GM12878 (cell line): Measurements from ENCODE around the gene ERCC1. TPM values are rescaled to one million over a fixed set of nuclear protein-coding genes. Genes with fewer than 3 reads are reported as not detected.

ENCODE experiments used
- ATF2 ChIP-seq: IDR thresholded peaks from 2 replicates; pipeline ENCODE4 v1.6.1; 2012; ENCODE audit warnings: low read length, inconsistent platforms
- BRCA1 ChIP-seq: IDR thresholded peaks from 2 replicates; pipeline ENCODE4 v1.6.1; 2011; ENCODE audit warnings: low read depth, low read length, improper control_type of control experiment
- CBX5 ChIP-seq: sonication (generic); IDR thresholded peaks from 2 replicates; pipeline ENCODE4 v1.6.1; 2016; ENCODE audit warnings: low read depth, moderate library complexity, mild to moderate bottlenecking, inconsistent platforms
- CREB1 ChIP-seq: IDR thresholded peaks from 2 replicates; pipeline ENCODE4 v1.6.1; 2012; ENCODE audit warnings: low read depth, mild to moderate bottlenecking, inconsistent platforms
- DPF2 ChIP-seq: fragments of 450-650 bp; IDR thresholded peaks from 2 replicates; pipeline ENCODE4 v1.6.1; 2017; ENCODE audit warnings: mild to moderate bottlenecking
- E4F1 ChIP-seq: fragments of 450-650 bp; IDR thresholded peaks from 2 replicates; pipeline ENCODE4 v1.6.1; 2018; ENCODE audit warnings: borderline replicate concordance, mild to moderate bottlenecking; ENCODE audit not compliant: partially characterized antibody
- IKZF2 ChIP-seq, 2 experiments: fragments of 450-650 bp; IDR thresholded peaks; 2 replicates each; pipeline ENCODE4 v1.6.1; 2017; ENCODE audit warnings: mild to moderate bottlenecking in 2 of 2, moderate library complexity in 2 of 2
- JUND ChIP-seq: IDR thresholded peaks from 2 replicates; pipeline ENCODE4 v1.6.1; 2012; ENCODE audit warnings: low read depth, mild to moderate bottlenecking, low read length, improper control_type of control experiment, moderate library complexity
- NKRF ChIP-seq: fragments of 450-650 bp; conservative IDR thresholded peaks from 2 replicates; pipeline ENCODE4 v1.6.1; 2017; ENCODE audit warnings: mild to moderate bottlenecking, moderate library complexity
- PAX8 ChIP-seq: fragments of 450-650 bp; IDR thresholded peaks from 2 replicates; pipeline ENCODE4 v1.6.1; 2017; ENCODE audit warnings: mild to moderate bottlenecking, moderate library complexity
- RAD51 ChIP-seq: fragments of 450-650 bp; IDR thresholded peaks from 2 replicates; pipeline ENCODE4 v1.6.1; 2016; ENCODE audit warnings: moderate library complexity, mild to moderate bottlenecking, inconsistent platforms
- RFX5 ChIP-seq: IDR thresholded peaks from 2 replicates; pipeline ENCODE4 v1.6.1; 2011; ENCODE audit warnings: low read depth, low read length, improper control_type of control experiment
- SIX5 ChIP-seq: IDR thresholded peaks from 2 replicates; pipeline ENCODE4 v1.6.1; 2011; ENCODE audit warnings: mild to moderate bottlenecking, low read depth, low read length, moderate library complexity; ENCODE audit not compliant: severe bottlenecking
- STAT1 ChIP-seq: fragments of 450-650 bp; conservative IDR thresholded peaks from 2 replicates; pipeline ENCODE4 v1.6.1; 2014; ENCODE audit warnings: antibody characterized with exemption, mild to moderate bottlenecking
- ZNF24 ChIP-seq: fragments of 450-650 bp; IDR thresholded peaks from 2 replicates; pipeline ENCODE4 v1.6.1; 2017; ENCODE audit warnings: antibody characterized with exemption, mild to moderate bottlenecking
- ZNF592 ChIP-seq: fragments of 450-650 bp; IDR thresholded peaks from 2 replicates; pipeline ENCODE4 v1.6.1; 2017; ENCODE audit warnings: mild to moderate bottlenecking, moderate library complexity
- polyA plus RNA-seq, 11 experiments: library from polyadenylated mRNA; depleted of rRNA in 4 of 11; unstranded in 6 of 11; stranded (reverse) in 5 of 11; fragments of >200 nt; fragmentation: Nextera tagmentation in 4 of 11; fragmentation: Illumina TruSeq in 1 of 11; extraction: Ambion mirVana in 4 of 11; extraction: Trizol in 1 of 11; gene quantifications; 1 replicate in 1 of 11; 2 replicates in 10 of 11; pipeline versions ENCODE4 v1.2.1 to v1.2.3, GENCODE V29; 2011 to 2016; ENCODE audit warnings: inconsistent platforms in 2 of 11, missing spikeins in 2 of 11, low read depth in 1 of 11
- total RNA-seq, 4 experiments: library from RNA; depleted of rRNA in 3 of 4; stranded (reverse); fragments of >200 nt in 3 of 4; fragmentation: Illumina TruSeq in 1 of 4; extraction: Trizol in 1 of 4; gene quantifications; 2 replicates each; pipeline versions ENCODE4 v1.2.1 to v1.2.3, GENCODE V29; 2013 to 2021
- TF ChIP-seq, protein P1 (sequence below): fragments of 450-650 bp; formaldehyde crosslinking; IDR thresholded peaks from 2 replicates; pipeline ENCODE4 v1.5.0; 2022; ENCODE audit warnings: mild to moderate bottlenecking, missing genetic modification characterization

ERCC1 gene
- total and polyA plus RNA-seq, 10 of the 15 experiments (the other 5 are each of a cell fraction or from before 2014, with no cell fraction given), result 14.7 to 104 (median 61.1) TPM

- TF ChIP-seq STAT1 (no peak; the same call in 1 of the 2 replicates), JUND (no peak), ATF2 (no peak), BRCA1 (no peak), E4F1 (no peak), RFX5 (no peak), PAX8 (no peak), DPF2 (peak; percentile 80), ZNF24 (peak; percentile 57; the same call in 1 of the 2 replicates), NKRF (peak; percentile 70), SIX5 (peak; percentile 34), CBX5 (no peak), ZNF592 (no peak), CREB1 (peak; percentile 33; the same call in 1 of the 2 replicates), RAD51 (no peak), IKZF2 (IDR thresholded peaks at IDR 0.05) (no peak)
- TF ChIP-seq, protein P1, sequence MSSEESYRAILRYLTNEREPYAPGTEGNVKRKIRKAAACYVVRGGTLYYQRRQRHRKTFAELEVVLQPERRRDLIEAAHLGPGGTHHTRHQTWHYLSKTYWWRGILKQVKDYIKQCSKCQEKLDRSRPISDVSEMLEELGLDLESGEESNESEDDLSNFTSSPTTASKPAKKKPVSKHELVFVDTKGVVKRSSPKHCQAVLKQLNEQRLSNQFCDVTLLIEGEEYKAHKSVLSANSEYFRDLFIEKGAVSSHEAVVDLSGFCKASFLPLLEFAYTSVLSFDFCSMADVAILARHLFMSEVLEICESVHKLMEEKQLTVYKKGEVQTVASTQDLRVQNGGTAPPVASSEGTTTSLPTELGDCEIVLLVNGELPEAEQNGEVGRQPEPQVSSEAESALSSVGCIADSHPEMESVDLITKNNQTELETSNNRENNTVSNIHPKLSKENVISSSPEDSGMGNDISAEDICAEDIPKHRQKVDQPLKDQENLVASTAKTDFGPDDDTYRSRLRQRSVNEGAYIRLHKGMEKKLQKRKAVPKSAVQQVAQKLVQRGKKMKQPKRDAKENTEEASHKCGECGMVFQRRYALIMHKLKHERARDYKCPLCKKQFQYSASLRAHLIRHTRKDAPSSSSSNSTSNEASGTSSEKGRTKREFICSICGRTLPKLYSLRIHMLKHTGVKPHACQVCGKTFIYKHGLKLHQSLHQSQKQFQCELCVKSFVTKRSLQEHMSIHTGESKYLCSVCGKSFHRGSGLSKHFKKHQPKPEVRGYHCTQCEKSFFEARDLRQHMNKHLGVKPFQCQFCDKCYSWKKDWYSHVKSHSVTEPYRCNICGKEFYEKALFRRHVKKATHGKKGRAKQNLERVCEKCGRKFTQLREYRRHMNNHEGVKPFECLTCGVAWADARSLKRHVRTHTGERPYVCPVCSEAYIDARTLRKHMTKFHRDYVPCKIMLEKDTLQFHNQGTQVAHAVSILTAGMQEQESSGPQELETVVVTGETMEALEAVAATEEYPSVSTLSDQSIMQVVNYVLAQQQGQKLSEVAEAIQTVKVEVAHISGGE (CRISPR knock-in tag), result no peak
Observed at GRCh38 chr19:45423589-45424190, at the start of gene ERCC1 (continued).
